Suprapubic skin (tissue), 4 donors: ENCODE results near the gene PXK.

ENCODE experiments used
- CTCF ChIP-seq, 2 donors: fragments of 200-600 bp in 1 of 2; fragments of 450-650 bp in 1 of 2; sonication (generic) in 1 of 2; IDR thresholded peaks; one replicate each; pipeline ENCODE4 v1.5.1; 2016 to 2019; ENCODE audit warnings: antibody characterized with exemption in 2 of 2, mild to moderate bottlenecking in 1 of 2, moderate library complexity in 1 of 2
- EP300 ChIP-seq: sonication (generic); formaldehyde crosslinking; IDR thresholded peaks from one replicate; pipeline ENCODE4 v1.6.1; 2017; ENCODE audit warnings: antibody characterized with exemption
- POLR2A ChIP-seq, 2 donors: fragments of 450-650 bp; IDR thresholded peaks; one replicate each; pipeline ENCODE4 v1.6.1; 2017; ENCODE audit warnings: antibody characterized with exemption in 2 of 2, mild to moderate bottlenecking in 2 of 2, moderate library complexity in 2 of 2
- POLR2AphosphoS5 ChIP-seq, 3 donors: sonication (generic); formaldehyde crosslinking; IDR thresholded peaks; one replicate each; pipeline ENCODE4 v1.6.1; 2017; ENCODE audit warnings: antibody characterized with exemption in 3 of 3

GRCh38 chr3:58434990-58435389 is 102.3 kb downstream of the PXK start:
- TF ChIP-seq CTCF (IDR thresholded peaks at IDR 0.05), result no peak
- TF ChIP-seq POLR2A (IDR thresholded peaks at IDR 0.05), result no peak
- TF ChIP-seq POLR2AphosphoS5 (IDR thresholded peaks at IDR 0.05), result no peak
- no peak for TF ChIP-seq EP300
